Measurements from ENCODE around the gene CYP19A1. TPM values are rescaled to one million over a fixed set of nuclear protein-coding genes. Genes with fewer than 3 reads are reported as not detected.

CYP19A1 gene
- polyA plus RNA-seq, 1 of the 3 experiments (the other 2 are of a cell fraction) = 0.03 TPM

DNA sequence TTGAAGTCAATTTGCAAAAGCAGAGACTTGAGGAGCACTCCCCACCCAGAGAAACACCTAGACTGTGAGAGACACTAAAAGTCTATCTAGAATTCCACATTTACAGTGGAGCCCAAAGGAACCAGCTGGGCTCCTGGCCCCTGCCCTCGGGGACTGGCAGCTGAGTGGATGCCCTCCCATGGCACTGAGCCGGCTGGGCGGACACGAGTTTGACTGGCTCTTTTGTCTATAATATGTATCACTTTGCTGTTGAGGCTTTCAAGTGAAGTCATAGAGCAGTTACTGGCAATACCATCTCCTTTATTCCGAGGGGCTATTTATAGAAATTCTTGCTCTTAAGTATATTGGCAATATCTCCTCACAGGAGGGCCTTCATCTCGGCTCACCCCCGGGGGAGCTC, 177.9 kb downstream of the CYP19A1 start:
- Histone ChIP-seq H3K4me2 (no peak overlapping the region), H3K79me2 (ENCODE audit: insufficient read depth) (no peaks in the 10 kb centered on the region), H3F3A (replicated peaks; ENCODE audit: insufficient read depth) (no peaks in the 10 kb centered on the region), H3K27me3 (ENCODE audit: insufficient read depth) (no peaks in the 10 kb centered on the region; the same call in 1 of the 2 replicates), H3K4me1 (ENCODE audit: control insufficient read depth in 1 of 2, insufficient read depth in 2 of 2, low read depth in 1 of 2, low read length in 1 of 2) (peaks cover 0 to 6% of the 10 kb centered on the region in 2 experiments; a peak in 2 of 4 replicates), H3K9me2 (no peaks in the 10 kb centered on the region), H3K27ac (ENCODE audit: low read depth in 2 of 2, low read length in 1 of 2) (no peak overlapping the region), H3K9me3 (no peaks in the 10 kb centered on the region), H2AFZ (ENCODE audit: low read depth) (no peak overlapping the region), H3K9ac (no peak overlapping the region), H3K4me3 (ENCODE audit: low read depth in 2 of 2, low read length in 1 of 2) (no peak overlapping the region), H3K36me3 (replicated peaks in 1 of 2; ENCODE audit: control insufficient read depth in 1 of 2, insufficient read depth in 2 of 2, low read length in 1 of 2) (no peaks in the 10 kb centered on the region), H4K20me1 (ENCODE audit: insufficient read depth) (no peaks in the 10 kb centered on the region)
- TF ChIP-seq, protein P1, sequence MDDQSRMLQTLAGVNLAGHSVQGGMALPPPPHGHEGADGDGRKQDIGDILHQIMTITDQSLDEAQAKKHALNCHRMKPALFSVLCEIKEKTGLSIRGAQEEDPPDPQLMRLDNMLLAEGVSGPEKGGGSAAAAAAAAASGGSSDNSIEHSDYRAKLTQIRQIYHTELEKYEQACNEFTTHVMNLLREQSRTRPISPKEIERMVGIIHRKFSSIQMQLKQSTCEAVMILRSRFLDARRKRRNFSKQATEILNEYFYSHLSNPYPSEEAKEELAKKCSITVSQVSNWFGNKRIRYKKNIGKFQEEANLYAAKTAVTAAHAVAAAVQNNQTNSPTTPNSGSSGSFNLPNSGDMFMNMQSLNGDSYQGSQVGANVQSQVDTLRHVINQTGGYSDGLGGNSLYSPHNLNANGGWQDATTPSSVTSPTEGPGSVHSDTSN (IDR thresholded peaks at IDR 0.05) = no peak
- TF ChIP-seq, protein P2, sequence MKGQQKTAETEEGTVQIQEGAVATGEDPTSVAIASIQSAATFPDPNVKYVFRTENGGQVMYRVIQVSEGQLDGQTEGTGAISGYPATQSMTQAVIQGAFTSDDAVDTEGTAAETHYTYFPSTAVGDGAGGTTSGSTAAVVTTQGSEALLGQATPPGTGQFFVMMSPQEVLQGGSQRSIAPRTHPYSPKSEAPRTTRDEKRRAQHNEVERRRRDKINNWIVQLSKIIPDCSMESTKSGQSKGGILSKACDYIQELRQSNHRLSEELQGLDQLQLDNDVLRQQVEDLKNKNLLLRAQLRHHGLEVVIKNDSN (IDR thresholded peaks at IDR 0.05; ENCODE audit: borderline replicate concordance, low read depth) = no peak
- TF ChIP-seq FOSL2 (IDR thresholded peaks at IDR 0.05; ENCODE audit: borderline replicate concordance, low read depth) (no peak), MEF2A (IDR thresholded peaks at IDR 0.05; ENCODE audit: borderline replicate concordance, low read depth) (no peak), REST (IDR thresholded peaks at IDR 0.05; ENCODE audit: low read depth, low read length) (no peak), FOXJ3 (CRISPR knock-in tag; IDR thresholded peaks at IDR 0.05) (no peak), FOXM1 (IDR thresholded peaks at IDR 0.05; ENCODE audit: low read depth) (no peak), POLR2AphosphoS5 (IDR thresholded peaks at IDR 0.05; ENCODE audit: low read depth, low read length) (no peak)
- TF ChIP-seq, protein P3, sequence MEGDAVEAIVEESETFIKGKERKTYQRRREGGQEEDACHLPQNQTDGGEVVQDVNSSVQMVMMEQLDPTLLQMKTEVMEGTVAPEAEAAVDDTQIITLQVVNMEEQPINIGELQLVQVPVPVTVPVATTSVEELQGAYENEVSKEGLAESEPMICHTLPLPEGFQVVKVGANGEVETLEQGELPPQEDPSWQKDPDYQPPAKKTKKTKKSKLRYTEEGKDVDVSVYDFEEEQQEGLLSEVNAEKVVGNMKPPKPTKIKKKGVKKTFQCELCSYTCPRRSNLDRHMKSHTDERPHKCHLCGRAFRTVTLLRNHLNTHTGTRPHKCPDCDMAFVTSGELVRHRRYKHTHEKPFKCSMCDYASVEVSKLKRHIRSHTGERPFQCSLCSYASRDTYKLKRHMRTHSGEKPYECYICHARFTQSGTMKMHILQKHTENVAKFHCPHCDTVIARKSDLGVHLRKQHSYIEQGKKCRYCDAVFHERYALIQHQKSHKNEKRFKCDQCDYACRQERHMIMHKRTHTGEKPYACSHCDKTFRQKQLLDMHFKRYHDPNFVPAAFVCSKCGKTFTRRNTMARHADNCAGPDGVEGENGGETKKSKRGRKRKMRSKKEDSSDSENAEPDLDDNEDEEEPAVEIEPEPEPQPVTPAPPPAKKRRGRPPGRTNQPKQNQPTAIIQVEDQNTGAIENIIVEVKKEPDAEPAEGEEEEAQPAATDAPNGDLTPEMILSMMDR (IDR thresholded peaks at IDR 0.05) = no peak
- TF ChIP-seq, protein P4, sequence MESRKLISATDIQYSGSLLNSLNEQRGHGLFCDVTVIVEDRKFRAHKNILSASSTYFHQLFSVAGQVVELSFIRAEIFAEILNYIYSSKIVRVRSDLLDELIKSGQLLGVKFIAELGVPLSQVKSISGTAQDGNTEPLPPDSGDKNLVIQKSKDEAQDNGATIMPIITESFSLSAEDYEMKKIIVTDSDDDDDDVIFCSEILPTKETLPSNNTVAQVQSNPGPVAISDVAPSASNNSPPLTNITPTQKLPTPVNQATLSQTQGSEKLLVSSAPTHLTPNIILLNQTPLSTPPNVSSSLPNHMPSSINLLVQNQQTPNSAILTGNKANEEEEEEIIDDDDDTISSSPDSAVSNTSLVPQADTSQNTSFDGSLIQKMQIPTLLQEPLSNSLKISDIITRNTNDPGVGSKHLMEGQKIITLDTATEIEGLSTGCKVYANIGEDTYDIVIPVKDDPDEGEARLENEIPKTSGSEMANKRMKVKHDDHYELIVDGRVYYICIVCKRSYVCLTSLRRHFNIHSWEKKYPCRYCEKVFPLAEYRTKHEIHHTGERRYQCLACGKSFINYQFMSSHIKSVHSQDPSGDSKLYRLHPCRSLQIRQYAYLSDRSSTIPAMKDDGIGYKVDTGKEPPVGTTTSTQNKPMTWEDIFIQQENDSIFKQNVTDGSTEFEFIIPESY (IDR thresholded peaks at IDR 0.05; ENCODE audit: borderline replicate concordance, low read depth) = no peak
- no peak for DNase-seq
- CTCF ChIA-PET = interaction anchor here (0.6 to 16.3 kb wide), 9 partner anchors 11 to 530 kb away, joined by 3 to 284 read pairs (median 4); no protein-coding TSS in a partner anchor
- POLR2A ChIA-PET = no interaction called here
- 61% methylated on average over 7 of the region's 7 CpGs for WGBS (ENCODE audit: low lambda C conversion rate)

Small RNAs within 50 kb of the gene (small RNA-seq; reads per million reads assigned to genes)
- gene AC020891.4 = 0 reads per million in 7 experiments
- gene MIR4713 = 0 reads per million in 7 experiments
- gene MIR7973-1 = 0 reads per million in 7 experiments

Other genes starting within 250 kb of the CYP19A1 start
- gene TNFAIP8L3, start 243.7 kb downstream of the CYP19A1 start, polyA plus RNA-seq (2012; rRNA removed) = 0.08 and 0.13 TPM in 2 replicates
- gene GLDN, start 3.1 kb upstream of the CYP19A1 start, polyA plus RNA-seq (2012; rRNA removed) = not detected in 2 replicates

Data from SK-N-SH (cell line).